ENCODE measurements around the gene CATSPERD.

DNA sequence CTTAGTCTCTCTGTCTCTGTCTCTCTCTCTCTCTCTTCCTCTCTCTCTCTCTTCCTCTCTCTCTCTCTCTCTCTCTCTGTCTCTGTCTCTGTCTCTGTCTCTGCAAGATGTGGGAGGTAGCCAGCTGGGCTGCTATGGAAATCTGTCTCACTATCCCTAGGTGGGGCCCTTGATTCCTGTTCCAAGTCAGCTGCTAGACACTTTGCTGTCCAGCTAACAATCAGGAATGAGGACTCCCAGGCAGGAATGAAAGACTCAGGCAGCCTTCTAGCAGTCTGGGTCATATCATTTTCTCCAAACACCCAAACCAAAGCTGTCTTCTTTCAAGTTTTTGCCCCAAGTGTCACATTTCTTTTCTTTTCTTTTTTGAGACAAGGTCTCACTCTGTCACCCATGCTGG lies 23.2 kb downstream of the CATSPERD start:
- TF ChIP-seq, protein P1, sequence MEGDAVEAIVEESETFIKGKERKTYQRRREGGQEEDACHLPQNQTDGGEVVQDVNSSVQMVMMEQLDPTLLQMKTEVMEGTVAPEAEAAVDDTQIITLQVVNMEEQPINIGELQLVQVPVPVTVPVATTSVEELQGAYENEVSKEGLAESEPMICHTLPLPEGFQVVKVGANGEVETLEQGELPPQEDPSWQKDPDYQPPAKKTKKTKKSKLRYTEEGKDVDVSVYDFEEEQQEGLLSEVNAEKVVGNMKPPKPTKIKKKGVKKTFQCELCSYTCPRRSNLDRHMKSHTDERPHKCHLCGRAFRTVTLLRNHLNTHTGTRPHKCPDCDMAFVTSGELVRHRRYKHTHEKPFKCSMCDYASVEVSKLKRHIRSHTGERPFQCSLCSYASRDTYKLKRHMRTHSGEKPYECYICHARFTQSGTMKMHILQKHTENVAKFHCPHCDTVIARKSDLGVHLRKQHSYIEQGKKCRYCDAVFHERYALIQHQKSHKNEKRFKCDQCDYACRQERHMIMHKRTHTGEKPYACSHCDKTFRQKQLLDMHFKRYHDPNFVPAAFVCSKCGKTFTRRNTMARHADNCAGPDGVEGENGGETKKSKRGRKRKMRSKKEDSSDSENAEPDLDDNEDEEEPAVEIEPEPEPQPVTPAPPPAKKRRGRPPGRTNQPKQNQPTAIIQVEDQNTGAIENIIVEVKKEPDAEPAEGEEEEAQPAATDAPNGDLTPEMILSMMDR (conservative IDR thresholded peaks at IDR 0.05; ENCODE audit: low read depth, low read length): no peak
- TF ChIP-seq POLR2A (IDR thresholded peaks at IDR 0.05; ENCODE audit: low read depth, low read length) (no peak), FOS (IDR thresholded peaks at IDR 0.05; ENCODE audit: low read depth, low read length) (no peak), MXI1 (IDR thresholded peaks at IDR 0.05; ENCODE audit: borderline replicate concordance, low read depth, low read length) (no peak), MAZ (IDR thresholded peaks at IDR 0.05; ENCODE audit: borderline replicate concordance, low read depth, low read length) (no peak), CEBPB (IDR thresholded peaks at IDR 0.05; ENCODE audit: low read depth, low read length) (no peak), SMC3 (IDR thresholded peaks at IDR 0.05; ENCODE audit: low read depth, low read length) (no peak), RFX5 (IDR thresholded peaks at IDR 0.05; ENCODE audit: low read depth, low read length) (no peak), BHLHE40 (IDR thresholded peaks at IDR 0.05; ENCODE audit: low read depth, low read length) (no peak)
- TF ChIP-seq, protein P2, sequence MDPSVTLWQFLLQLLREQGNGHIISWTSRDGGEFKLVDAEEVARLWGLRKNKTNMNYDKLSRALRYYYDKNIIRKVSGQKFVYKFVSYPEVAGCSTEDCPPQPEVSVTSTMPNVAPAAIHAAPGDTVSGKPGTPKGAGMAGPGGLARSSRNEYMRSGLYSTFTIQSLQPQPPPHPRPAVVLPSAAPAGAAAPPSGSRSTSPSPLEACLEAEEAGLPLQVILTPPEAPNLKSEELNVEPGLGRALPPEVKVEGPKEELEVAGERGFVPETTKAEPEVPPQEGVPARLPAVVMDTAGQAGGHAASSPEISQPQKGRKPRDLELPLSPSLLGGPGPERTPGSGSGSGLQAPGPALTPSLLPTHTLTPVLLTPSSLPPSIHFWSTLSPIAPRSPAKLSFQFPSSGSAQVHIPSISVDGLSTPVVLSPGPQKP (IDR thresholded peaks at IDR 0.05; ENCODE audit: borderline replicate concordance, low read depth, low read length): no peak
